GM19395 (cell line): ENCODE results near the gene IGF2BP2.
"Not testable (repeated sequence)": the region's sequence is repeated elsewhere in the genome, so short reads cannot be mapped to it uniquely, and the experiment has no call there.

Source experiments
- ATAC-seq: cut with Tn5 transposase; IDR thresholded peaks from one replicate; pipeline ENCODE4 v1.9.1; 2021; ENCODE audit warnings: mild to moderate bottlenecking, moderate library complexity; ENCODE audit not compliant: unreplicated experiment

IGF2BP2 gene

DNA sequence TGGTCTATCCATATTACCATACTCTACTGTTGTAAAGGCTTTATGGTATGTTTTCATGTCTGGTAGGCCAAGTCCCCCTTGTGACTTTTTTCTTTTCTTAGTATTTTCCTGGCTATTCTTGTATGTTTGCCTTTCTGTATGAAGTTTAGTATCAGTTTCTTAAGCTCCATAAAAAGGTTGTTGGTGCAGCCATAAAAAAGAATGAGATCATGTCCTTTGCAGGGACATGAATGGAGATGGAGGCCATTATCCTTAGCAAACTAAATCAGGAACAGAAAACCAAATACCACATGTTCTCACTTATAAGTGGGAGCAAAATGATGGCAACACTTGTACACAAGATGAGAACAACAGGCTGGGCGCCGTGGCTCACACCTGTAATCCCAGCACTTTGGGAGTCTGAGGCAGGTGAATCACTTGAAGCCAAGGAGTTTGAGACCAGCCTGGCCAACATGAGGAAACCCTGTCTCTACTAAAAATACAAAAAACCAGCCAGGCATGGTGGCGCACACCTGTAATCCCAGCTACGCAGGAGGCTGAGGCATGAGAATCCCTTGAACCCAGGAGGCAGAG lies 13.7 kb upstream of the IGF2BP2 start:
- not testable (repeated sequence) for ATAC-seq

DNA sequence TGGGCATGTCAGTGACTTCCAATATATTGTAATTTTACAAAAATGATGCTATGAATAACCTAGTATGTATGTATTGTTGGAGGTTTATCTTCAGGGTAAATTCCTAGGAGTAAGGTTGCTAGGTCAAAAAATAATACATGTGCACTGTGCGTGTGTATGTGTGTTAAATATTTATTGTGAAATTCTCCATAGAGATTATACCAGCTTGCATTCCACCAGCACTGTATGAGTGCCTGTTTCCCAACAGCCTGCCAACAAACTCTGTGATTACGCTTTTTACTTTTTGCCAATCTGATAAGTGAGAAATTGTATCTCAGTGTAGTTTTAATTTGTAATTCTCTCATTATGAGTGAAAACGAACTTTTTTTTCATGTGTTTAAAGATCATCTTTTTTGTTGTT lies 12.6 kb upstream of the IGF2BP2 start:
- ATAC-seq: no peak

- ATAC-seq: no peak
Observed at GRCh38 chr3:185831990-185832389, 7.1 kb upstream of the IGF2BP2 start.

GRCh38 chr3:185831195-185831594 lies 6.4 kb upstream of the IGF2BP2 start:
- ATAC-seq: no peak

- no peak for ATAC-seq
Observed at GRCh38 chr3:185830018-185830797, 5.4 kb upstream of the IGF2BP2 start.

GRCh38 chr3:185828755-185829154 lies 3.9 kb upstream of the IGF2BP2 start:
- ATAC-seq: no peak

DNA sequence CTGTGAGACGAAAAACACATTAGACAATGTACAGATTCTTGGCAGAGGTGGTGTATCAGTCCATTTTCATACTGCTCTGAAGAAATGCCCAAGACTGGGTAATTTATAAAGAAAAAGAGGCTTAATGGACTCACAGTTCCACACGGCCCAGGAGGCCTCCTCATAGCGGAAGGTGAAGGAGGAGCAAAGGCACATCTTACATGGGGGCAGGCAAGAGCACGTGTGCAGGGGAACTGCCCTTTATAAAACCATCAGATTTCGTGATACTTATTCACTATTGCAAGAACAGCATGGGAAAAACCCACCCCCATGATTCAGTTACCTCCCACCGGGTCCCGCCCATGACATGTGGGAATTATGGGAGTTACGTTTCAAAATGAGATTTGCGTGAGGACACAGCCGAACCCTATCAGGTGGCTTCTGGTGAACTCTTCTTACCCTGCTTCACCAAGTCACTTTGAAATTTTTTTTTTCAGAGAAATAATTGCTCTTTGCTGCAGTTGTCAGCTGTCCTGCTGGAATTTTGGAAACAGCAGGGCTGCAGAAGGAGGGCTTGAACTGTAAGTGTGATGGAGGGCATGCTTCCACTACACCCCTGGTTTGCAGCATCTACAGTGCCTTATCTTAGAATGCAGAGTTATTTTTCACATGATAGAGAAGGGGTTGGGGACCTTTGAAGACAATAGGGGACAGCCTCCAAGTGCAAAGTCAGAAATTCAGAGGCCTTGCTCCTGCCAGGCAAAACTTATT lies 2.9 kb upstream of the IGF2BP2 start:
- no peak for ATAC-seq

DNA sequence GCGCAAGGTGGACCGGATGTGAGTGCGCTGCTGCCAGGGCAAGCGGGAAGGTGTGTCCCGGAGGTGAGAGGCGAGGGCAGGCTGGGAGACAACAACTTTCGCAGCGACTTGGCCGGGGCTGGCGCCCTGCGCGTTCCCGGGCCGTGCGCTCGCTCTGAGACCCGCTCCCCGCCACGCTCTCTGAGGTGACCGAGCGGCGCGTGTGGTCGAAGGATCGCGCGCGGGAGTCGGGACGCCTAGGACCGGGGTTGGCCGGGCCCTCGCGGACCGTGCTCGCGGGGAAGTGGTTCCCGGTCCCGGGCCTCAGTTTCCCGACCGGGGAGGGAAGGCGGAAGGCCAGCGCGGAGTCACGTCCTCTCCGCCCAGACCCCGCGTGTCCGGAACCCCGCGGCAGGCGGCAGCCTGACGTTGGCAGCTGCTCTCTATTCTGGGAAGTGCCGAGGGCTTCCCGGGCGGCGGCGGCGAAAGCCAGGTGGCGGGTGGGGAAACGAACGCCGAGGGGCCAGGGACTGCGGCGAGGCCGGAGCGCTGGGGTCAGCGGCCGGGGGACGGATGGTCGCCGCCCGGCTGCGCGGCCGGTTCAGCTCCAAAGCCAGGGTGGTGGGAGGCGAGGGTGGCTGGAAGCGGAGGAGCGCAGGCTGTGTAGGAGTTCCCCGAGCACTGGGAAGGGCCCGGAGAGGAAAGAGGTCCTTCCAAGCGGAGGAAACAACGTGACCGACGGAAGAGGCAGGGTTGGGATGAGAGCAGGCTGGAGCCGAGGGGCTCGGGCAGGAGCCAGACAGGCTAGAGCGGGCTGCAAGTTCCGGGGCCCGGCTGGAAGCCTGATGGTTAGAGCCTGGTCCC lies 1.0 kb upstream of the IGF2BP2 start:
- peak; percentile 50 for ATAC-seq

DNA sequence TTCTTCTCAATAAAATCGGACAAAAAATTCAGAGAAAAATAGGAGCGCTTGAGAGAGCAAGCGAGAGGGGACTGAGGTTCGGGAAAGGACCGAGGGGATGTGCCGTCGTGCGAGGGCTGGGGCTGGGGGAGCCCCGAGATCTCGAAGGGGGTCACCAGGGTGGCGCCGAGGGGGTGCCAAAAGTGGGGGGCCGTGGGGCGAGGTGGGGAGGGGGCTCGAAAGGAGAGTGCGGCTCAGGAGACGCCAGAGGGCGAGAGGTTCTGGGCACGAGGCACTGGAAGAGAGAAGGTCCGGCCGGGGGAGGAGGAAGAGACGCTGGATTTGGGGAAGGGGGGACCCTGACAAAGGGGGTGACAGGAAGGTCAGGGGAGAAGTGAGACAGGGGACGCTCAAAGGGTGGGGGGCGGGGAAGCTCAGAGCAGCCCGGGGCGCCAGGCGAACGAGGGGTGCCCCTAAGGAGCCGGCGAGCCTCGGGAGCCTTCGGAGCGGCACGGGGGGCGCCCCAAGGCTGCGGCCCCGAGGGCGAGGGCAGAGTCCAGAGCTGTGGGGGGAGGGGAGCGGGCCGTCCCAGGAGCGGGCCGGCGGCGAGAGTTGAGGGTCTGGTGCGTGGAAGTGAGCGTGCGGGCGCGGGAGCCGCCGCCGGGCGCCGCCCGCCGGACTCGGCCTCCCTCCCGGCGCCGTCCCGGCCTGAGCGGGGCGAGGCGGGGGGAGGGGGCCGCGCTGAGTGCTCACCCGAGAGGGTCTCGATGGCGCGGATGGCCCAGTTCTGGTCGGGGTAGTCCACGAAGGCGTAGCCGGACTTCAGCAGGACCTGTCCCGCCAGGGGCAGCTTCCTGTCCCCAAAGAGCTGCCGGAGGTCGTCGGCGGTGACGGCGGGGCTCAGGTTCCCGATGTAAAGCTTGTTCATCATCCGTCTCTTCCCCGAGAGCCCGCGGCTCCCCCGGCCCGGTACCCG lies 514 bp downstream of the IGF2BP2 start:
- ATAC-seq: peak; percentile 33

DNA sequence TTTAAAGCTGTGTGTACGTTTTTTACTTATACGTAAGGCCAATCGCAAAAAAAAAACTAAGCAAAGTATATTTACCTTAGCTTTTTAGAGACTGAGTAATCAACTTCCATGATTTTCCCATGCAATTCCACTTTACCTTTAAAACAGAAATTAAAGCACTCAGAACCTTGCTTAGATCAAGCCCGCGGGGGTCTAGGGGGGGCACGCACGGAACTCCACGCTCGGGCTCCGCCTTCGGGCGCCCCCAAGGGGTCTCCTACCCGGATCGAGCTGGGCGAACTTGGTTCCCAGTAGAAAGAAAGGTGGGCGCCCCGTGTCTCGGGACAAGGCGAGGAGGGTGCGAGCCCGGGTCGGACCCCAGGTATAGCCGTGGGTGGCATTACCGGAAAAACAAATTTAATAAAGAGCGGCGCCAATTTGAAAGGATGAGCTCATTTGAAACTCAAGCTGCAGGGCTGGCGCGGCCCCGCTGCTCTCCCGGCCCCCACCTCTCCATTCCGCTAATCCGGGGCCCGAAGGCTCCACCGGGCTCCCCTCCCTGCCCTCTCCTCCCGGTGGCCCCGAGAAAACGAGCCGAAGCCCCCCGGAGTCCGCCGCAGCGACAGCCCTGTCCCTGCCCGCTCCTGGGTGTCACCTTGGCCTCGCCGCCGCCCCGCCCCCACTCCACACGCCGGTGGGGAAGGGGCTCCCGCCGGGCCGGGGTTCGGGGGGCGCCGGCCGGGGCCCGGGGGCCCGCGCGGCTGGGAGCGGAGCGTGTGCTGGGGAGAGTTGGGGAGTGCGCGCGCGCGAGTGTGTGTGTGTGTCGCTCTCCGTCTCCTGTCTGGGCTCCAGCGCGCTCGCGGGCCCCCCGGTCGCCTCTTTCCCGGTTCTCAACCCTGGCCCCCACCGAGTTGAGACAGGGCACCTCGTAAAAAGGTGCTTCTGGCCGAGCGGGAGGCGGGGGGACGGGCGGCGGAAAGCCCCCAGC lies 1.5 kb downstream of the IGF2BP2 start:
- no peak for ATAC-seq

- ATAC-seq: no peak
Observed at GRCh38 chr3:185822221-185823000, 2.4 kb downstream of the IGF2BP2 start.

- no peak for ATAC-seq
Observed at GRCh38 chr3:185820973-185821758, 3.7 kb downstream of the IGF2BP2 start.

DNA sequence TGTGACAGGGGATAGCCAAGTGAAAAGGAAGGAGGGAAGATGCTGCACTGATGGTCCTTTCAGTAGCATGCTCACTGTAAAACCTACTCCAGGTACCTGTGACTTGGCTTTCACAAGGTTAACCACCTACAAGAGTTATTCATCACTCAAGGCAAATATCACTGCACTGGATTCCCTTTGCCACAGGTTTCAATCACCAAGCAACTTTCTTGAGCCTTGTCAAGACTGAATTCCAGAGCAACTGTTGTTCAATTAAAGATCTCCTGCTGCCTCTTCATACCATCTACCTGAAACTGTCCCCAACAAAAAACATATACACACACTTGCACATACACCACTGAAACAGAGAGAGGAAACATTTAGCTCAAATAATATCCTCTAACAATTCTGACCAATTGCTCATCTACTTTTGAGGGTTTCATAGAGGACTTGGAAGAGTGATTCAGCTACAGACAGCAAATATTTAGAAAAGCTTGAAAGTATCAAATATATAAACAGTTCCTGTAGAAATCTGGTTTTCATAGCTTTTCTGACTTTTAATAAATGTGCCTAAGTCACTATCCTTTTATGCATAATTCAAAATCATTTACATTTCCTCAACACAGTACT lies 6.5 kb downstream of the IGF2BP2 start:
- no peak for ATAC-seq

- no peak for ATAC-seq
Observed at GRCh38 chr3:185815391-185816282, 9.2 kb downstream of the IGF2BP2 start.

GRCh38 chr3:185813691-185814215 lies 11.1 kb downstream of the IGF2BP2 start:
- no peak for ATAC-seq

DNA sequence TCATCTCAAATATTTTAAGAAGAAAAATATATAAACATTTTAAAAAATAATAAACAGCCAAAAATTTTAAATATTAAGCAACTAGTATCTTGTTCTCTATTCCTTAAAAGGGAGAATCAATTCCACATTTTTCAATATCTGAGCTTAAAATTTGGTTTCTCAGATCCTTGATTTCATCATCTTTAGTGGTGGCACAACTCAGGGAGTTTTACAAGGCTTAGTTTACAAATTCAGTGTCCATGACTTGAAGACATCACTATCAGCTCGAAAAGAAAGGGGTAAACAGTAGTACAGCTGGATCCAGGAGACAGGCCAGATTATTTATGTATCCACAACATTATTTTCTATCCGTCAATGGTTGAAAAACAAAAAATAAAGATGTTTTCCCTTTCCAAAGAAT lies 11.6 kb downstream of the IGF2BP2 start:
- no peak for ATAC-seq
